ENCODE measurements around the gene SMIM44.
"Not testable (repeated sequence)": the region's sequence is repeated elsewhere in the genome, so short reads cannot be mapped to it uniquely, and the experiment has no call there.

SMIM44 gene

DNA sequence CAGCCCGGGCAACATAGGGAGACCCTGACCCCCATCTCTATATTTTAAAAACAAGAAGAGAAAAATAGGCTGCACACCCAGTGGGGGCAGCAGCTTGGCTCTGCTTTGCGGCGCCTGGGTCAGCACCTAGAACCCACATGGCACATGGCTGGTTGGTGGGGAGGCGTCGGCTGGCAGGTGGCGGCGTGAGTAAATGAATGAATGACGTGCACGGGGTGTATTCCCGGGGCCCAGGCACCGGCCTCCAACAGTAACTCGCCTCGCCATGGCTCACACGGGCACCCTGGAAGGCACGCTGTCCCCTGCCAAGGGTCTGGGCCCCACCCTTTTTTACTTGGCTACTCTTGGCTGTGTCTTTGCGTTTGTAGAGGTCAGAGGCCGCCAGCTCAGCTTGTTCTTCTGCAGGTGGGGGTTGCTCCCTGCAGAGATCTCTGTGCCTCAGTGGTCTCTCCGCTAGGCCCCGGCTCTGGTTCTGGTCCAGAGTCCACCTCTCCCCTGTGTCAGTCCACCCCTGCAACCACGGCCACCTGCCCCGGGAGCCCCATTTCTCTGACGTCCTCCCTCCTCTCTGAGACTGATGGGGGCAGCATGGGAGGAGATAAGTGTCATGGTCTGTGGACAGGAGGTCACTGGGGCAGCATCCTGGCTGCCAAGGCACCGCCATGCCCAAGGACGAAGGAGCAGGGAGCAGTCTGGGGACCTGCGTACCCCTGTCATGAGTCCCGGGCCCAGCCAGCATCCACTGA lies 28.4 kb upstream of the SMIM44 start:
- Histone ChIP-seq H4K20me1 (ENCODE audit: insufficient read depth, low read length) (peaks cover 79% of the 10 kb centered on the region), H3K36me3 (replicated peaks; ENCODE audit: low read depth, low read length) (peaks cover 27% of the 10 kb centered on the region), H3K27ac (ENCODE audit: low read length) (no peak overlapping the region), H2AFZ (ENCODE audit: low read depth, low read length) (no peak overlapping the region), H3K4me1 (ENCODE audit: low read length) (peaks cover 11% of the 10 kb centered on the region), H3K27me3 (ENCODE audit: low read depth, low read length) (no peaks in the 10 kb centered on the region), H3K9ac (ENCODE audit: low read length) (no peak overlapping the region), H3K4me3 (ENCODE audit: low read length) (no peak overlapping the region), H3K79me2 (ENCODE audit: low read length) (peaks cover 96% of the 10 kb centered on the region), H3K9me3 (ENCODE audit: insufficient read depth, low read length) (no peaks in the 10 kb centered on the region), H3K4me2 (ENCODE audit: low read length) (no peak overlapping the region)
- TF ChIP-seq, protein P1, sequence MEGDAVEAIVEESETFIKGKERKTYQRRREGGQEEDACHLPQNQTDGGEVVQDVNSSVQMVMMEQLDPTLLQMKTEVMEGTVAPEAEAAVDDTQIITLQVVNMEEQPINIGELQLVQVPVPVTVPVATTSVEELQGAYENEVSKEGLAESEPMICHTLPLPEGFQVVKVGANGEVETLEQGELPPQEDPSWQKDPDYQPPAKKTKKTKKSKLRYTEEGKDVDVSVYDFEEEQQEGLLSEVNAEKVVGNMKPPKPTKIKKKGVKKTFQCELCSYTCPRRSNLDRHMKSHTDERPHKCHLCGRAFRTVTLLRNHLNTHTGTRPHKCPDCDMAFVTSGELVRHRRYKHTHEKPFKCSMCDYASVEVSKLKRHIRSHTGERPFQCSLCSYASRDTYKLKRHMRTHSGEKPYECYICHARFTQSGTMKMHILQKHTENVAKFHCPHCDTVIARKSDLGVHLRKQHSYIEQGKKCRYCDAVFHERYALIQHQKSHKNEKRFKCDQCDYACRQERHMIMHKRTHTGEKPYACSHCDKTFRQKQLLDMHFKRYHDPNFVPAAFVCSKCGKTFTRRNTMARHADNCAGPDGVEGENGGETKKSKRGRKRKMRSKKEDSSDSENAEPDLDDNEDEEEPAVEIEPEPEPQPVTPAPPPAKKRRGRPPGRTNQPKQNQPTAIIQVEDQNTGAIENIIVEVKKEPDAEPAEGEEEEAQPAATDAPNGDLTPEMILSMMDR (IDR thresholded peaks at IDR 0.05; ENCODE audit: low read depth, low read length), result no peak
- no peak for TF ChIP-seq EZH2phosphoT487 (IDR thresholded peaks at IDR 0.05; ENCODE audit: low read depth)

DNA sequence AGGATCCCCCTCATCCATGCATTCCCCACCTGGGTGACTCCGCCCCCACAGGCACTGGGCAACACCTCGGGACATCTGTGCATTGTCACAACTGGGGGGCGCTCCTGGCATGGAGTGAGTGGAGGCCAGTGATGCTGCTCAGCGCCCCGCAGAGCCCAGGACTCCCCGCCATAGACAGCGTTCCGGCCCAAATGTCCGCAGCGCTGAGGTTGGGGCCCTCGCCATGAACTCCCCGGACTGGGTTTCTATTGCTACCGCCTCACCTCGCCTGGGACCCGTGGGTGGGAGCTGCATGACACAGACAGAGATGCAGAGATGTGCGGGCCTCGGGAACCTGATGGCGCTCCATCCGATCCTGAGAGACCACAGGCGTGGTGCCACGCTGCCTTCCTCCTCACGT lies 27.5 kb upstream of the SMIM44 start:
- H3K79me2 ChIP-seq (ENCODE audit: low read length), result peaks cover 92% of the 10 kb centered on the region
- peaks cover 69% of the 10 kb centered on the region for H4K20me1 ChIP-seq (ENCODE audit: insufficient read depth, low read length)
- no peak overlapping the region for H3K4me2 ChIP-seq (ENCODE audit: low read length)
- H3K27me3 ChIP-seq (ENCODE audit: low read depth, low read length), result no peaks in the 10 kb centered on the region
- TF ChIP-seq, protein P1 (IDR thresholded peaks at IDR 0.05; ENCODE audit: low read depth, low read length), result no peak
- no peak for TF ChIP-seq EZH2phosphoT487 (IDR thresholded peaks at IDR 0.05; ENCODE audit: low read depth)
- no peaks in the 10 kb centered on the region for H3K9me3 ChIP-seq (ENCODE audit: insufficient read depth, low read length)
- H3K4me1 ChIP-seq (ENCODE audit: low read length), result peaks cover 8% of the 10 kb centered on the region
- H2AFZ ChIP-seq (ENCODE audit: low read depth, low read length), result no peak overlapping the region
- H3K9ac ChIP-seq (ENCODE audit: low read length), result no peak overlapping the region
- no peak overlapping the region for H3K4me3 ChIP-seq (ENCODE audit: low read length)
- peaks cover 27% of the 10 kb centered on the region for H3K36me3 ChIP-seq (replicated peaks; ENCODE audit: low read depth, low read length)
- no peak overlapping the region for H3K27ac ChIP-seq (ENCODE audit: low read length)

DNA sequence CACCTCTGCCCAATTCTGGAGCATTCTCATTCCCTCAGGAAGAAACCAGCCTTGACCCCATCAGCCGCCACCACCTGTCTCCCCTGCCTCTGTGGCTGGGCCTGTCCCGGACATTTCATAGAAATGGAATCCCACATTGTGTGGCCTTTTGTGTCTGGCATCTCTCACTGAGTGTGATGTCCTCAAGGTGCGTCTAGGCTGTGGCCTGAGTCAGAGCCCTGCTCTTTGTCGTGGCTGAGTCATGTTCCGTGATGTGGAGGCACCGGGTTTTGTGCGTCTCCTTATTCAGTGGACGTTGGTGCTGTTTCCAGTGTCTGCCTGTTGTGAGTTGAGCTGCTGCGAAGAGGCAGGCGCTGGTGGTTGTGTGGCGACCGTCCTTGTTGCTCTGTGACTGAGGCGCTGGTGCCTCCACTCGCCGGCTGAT lies 26.3 kb upstream of the SMIM44 start:
- no peak overlapping the region for H3K9ac ChIP-seq (ENCODE audit: low read length)
- peaks cover 14% of the 10 kb centered on the region for H3K4me1 ChIP-seq (ENCODE audit: low read length)
- H3K36me3 ChIP-seq (replicated peaks; ENCODE audit: low read depth, low read length), result peaks cover 27% of the 10 kb centered on the region
- peaks cover 60% of the 10 kb centered on the region for H4K20me1 ChIP-seq (ENCODE audit: insufficient read depth, low read length)
- TF ChIP-seq, protein P1 (IDR thresholded peaks at IDR 0.05; ENCODE audit: low read depth, low read length), result no peak
- TF ChIP-seq EZH2phosphoT487 (IDR thresholded peaks at IDR 0.05; ENCODE audit: low read depth), result no peak
- no peak overlapping the region for H3K4me2 ChIP-seq (ENCODE audit: low read length)
- no peaks in the 10 kb centered on the region for H3K27me3 ChIP-seq (ENCODE audit: low read depth, low read length)
- no peak overlapping the region for H3K27ac ChIP-seq (ENCODE audit: low read length)
- peaks cover 84% of the 10 kb centered on the region for H3K79me2 ChIP-seq (ENCODE audit: low read length)
- H3K4me3 ChIP-seq (ENCODE audit: low read length), result no peak overlapping the region
- no peak overlapping the region for H2AFZ ChIP-seq (ENCODE audit: low read depth, low read length)
- H3K9me3 ChIP-seq (ENCODE audit: insufficient read depth, low read length), result no peaks in the 10 kb centered on the region

DNA sequence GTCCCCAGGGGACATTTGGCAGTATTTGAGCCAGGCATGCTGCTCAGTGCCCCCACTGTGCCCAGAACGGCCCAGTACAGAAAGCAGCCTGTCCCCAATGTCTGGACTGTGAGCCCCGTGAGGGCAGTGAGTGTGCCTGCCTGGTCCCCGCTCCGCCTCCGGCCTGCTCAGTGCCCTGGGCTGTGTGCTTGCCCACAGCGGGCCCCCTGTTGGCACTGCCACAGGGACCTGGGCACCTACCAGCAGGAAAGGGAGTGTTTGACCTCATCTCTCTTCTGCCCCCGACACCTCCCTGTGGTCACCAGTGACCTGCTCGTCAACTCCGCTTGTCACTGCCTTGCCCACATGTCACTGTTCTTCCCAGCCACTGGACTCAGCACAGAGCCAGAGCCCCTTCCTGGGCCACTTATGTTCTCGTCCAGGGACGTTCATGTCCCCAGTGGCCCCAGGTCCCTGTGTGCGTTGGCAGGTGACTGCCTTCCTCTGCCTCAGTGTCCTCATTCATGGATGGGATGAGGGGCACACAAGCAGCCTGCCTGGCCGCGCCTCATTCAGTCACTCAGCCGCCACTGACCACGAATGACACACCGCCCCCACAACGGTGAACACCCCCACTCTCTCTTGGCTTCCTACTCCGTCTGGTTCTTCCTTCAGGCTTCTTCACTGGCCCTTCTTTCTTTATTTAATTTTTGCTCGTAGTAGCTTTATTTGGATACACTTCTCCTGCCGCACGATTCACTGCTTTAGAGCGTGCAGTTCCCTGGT lies 25.7 kb upstream of the SMIM44 start:
- peaks cover 54% of the 10 kb centered on the region for H4K20me1 ChIP-seq (ENCODE audit: insufficient read depth, low read length)
- no peak overlapping the region for H3K4me2 ChIP-seq (ENCODE audit: low read length)
- H3K9ac ChIP-seq (ENCODE audit: low read length), result no peak overlapping the region
- no peak overlapping the region for H3K4me3 ChIP-seq (ENCODE audit: low read length)
- H3K79me2 ChIP-seq (ENCODE audit: low read length), result peaks cover 78% of the 10 kb centered on the region
- H3K36me3 ChIP-seq (replicated peaks; ENCODE audit: low read depth, low read length), result peaks cover 27% of the 10 kb centered on the region
- no peaks in the 10 kb centered on the region for H3K9me3 ChIP-seq (ENCODE audit: insufficient read depth, low read length)
- peaks cover 14% of the 10 kb centered on the region for H3K4me1 ChIP-seq (ENCODE audit: low read length)
- no peak overlapping the region for H3K27ac ChIP-seq (ENCODE audit: low read length)
- H2AFZ ChIP-seq (ENCODE audit: low read depth, low read length), result no peak overlapping the region
- TF ChIP-seq, protein P1 (IDR thresholded peaks at IDR 0.05; ENCODE audit: low read depth, low read length), result no peak
- no peak for TF ChIP-seq EZH2phosphoT487 (IDR thresholded peaks at IDR 0.05; ENCODE audit: low read depth)
- no peaks in the 10 kb centered on the region for H3K27me3 ChIP-seq (ENCODE audit: low read depth, low read length)

DNA sequence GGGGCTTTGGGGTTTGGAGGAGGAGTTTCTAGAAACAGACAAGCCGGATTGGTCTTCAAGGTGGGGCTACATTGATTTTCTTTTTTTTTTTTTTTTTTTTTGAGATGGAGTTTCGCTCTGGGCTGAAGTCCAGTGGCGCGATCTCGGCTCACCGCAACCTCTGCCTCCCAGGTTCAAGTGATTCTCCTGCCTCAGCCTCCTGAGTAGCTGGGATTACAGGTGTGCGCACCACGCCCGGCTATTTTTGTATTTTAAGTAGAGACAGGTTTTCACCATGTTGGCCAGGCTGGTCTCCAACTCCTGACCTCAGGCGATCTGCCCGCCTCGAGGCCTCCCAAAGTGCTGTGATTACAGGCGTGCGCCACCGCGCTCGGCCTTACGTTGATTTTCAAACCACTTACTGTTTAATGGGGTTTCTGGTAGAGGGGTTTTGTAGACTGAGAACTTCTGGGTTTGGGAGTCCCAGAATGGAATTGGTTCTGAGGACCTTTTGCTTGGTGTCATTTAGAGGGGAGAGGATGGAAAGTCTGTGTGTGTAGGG lies 24.9 kb upstream of the SMIM44 start:
- H3K9ac ChIP-seq (ENCODE audit: low read length), result not testable (repeated sequence)
- peaks cover 70% of the 10 kb centered on the region for H3K79me2 ChIP-seq (ENCODE audit: low read length)

More for the DNA sequence above, 24.9 kb upstream of the SMIM44 start:
- not testable (repeated sequence) for H2AFZ ChIP-seq (ENCODE audit: low read depth, low read length); H3K27me3 ChIP-seq (ENCODE audit: low read depth, low read length); H3K27ac ChIP-seq (ENCODE audit: low read length); H3K4me3 ChIP-seq (ENCODE audit: low read length); H3K9me3 ChIP-seq (ENCODE audit: insufficient read depth, low read length); H3K4me2 ChIP-seq (ENCODE audit: low read length)
- Histone ChIP-seq H4K20me1 (ENCODE audit: insufficient read depth, low read length) (peaks cover 46% of the 10 kb centered on the region), H3K36me3 (replicated peaks; ENCODE audit: low read depth, low read length) (peaks cover 27% of the 10 kb centered on the region), H3K4me1 (ENCODE audit: low read length) (peaks cover 14% of the 10 kb centered on the region)
